OCI-LY1 (cell line): ENCODE results near the gene CBARP.
A peak's percentile ranks its signal among the peaks of the same experiment; 100 is the strongest.

Experiments
- H2AFZ ChIP-seq: fragments of 200-600 bp; sonication (generic), shearing (Covaris generic); 2 replicates; pipeline ENCODE4 v1.6.0; 2014; ENCODE audit warnings: antibody characterized with exemption, mild to moderate bottlenecking, low read length
- H3F3A ChIP-seq: fragments of 200-600 bp; sonication (generic), shearing (Covaris generic); 2 replicates; pipeline ENCODE4 v1.6.0; 2014; ENCODE audit warnings: mild to moderate bottlenecking, antibody characterized with exemption, low read length, moderate library complexity; ENCODE audit not compliant: insufficient read depth
- H3K27ac ChIP-seq: fragments of 200-600 bp; sonication (generic); 2 replicates; pipeline ENCODE4 v1.5.1; 2014; ENCODE audit warnings: low read length, mixed run types, mild to moderate bottlenecking, low read depth; ENCODE audit not compliant: poor library complexity, severe bottlenecking
- H3K27me3 ChIP-seq: fragments of 200-600 bp; sonication (generic); 2 replicates; pipeline ENCODE4 v1.6.0; 2014; ENCODE audit warnings: antibody characterized with exemption, mild to moderate bottlenecking, low read length, moderate library complexity; ENCODE audit not compliant: insufficient read depth
- H3K36me3 ChIP-seq: fragments of 200-600 bp; sonication (generic); 2 replicates; pipeline ENCODE4 v1.6.1; 2014; ENCODE audit warnings: mild to moderate bottlenecking, antibody characterized with exemption, low read length, moderate library complexity, mixed read lengths; ENCODE audit not compliant: insufficient read depth
- H3K4me1 ChIP-seq: fragments of 200-600 bp; sonication (generic); 2 replicates; pipeline ENCODE4 v1.5.1; 2014; ENCODE audit warnings: mild to moderate bottlenecking, low read length, moderate library complexity; ENCODE audit not compliant: insufficient read depth, severe bottlenecking
- H3K4me2 ChIP-seq: fragments of 200-600 bp; sonication (generic), shearing (Covaris generic); 2 replicates; pipeline ENCODE4 v1.6.1; 2014; ENCODE audit warnings: low read length
- H3K4me3 ChIP-seq: fragments of 200-600 bp; sonication (generic); 2 replicates; pipeline ENCODE4 v1.5.1; 2014; ENCODE audit warnings: low read length, low read depth, mild to moderate bottlenecking, mixed read lengths; ENCODE audit not compliant: poor library complexity, severe bottlenecking
- H3K79me2 ChIP-seq: fragments of 200-600 bp; shearing (Covaris generic); 2 replicates; pipeline ENCODE4 v1.6.1; 2016; ENCODE audit warnings: mixed run types, low read length, mixed read lengths; ENCODE audit not compliant: insufficient read depth
- H3K9ac ChIP-seq: fragments of 200-600 bp; sonication (generic), shearing (Covaris generic); 2 replicates; pipeline ENCODE4 v1.6.1; 2014; ENCODE audit warnings: mild to moderate bottlenecking, low read length, mixed read lengths
- H3K9me2 ChIP-seq: fragments of 200-600 bp; sonication (generic), shearing (Covaris generic); 2 replicates; pipeline ENCODE4 v1.6.1; 2014; ENCODE audit warnings: low read depth, mild to moderate bottlenecking, low read length, mixed read lengths
- H3K9me3 ChIP-seq: fragments of 200-600 bp; shearing (Covaris generic); 2 replicates; pipeline ENCODE4 v1.6.1; 2014; ENCODE audit warnings: low read length, mixed read lengths
- H4K20me1 ChIP-seq: fragments of 200-600 bp; sonication (generic), shearing (Covaris generic); 2 replicates; pipeline ENCODE4 v1.6.0; 2016; ENCODE audit warnings: mild to moderate bottlenecking, low read length; ENCODE audit not compliant: insufficient read depth
- CTCF ChIP-seq: fragments of 200-600 bp; sonication (generic), shearing (Covaris generic); IDR thresholded peaks from 2 replicates; pipeline ENCODE4 v1.5.1; 2017; ENCODE audit warnings: mild to moderate bottlenecking, antibody characterized with exemption, low read length, moderate library complexity, mixed read lengths
- EZH2 ChIP-seq: fragments of 200-600 bp; sonication (generic), shearing (Covaris generic); IDR thresholded peaks from 2 replicates; pipeline ENCODE4 v1.8.0; 2017; ENCODE audit warnings: borderline replicate concordance, mixed run types, mild to moderate bottlenecking, antibody characterized with exemption, low read length, moderate library complexity, mixed read lengths

Gene CBARP

GRCh38 chr19:1239420-1239795, 1.6 kb upstream of the CBARP start:
- no peaks in the 10 kb centered on the region for H4K20me1 ChIP-seq
- H3K36me3 ChIP-seq = peaks cover 5% of the 10 kb centered on the region; the same call in 1 of the 2 replicates
- no peak overlapping the region for H3K4me2 ChIP-seq
- peaks cover 6% of the 10 kb centered on the region; the same call in 1 of the 2 replicates for H3K27me3 ChIP-seq
- H3F3A ChIP-seq = peaks cover 5% of the 10 kb centered on the region; the same call in 1 of the 2 replicates
- peaks cover 42% of the 10 kb centered on the region for H3K4me1 ChIP-seq
- H3K4me3 ChIP-seq = peak overlapping the region; percentile 44
- H3K9me3 ChIP-seq = no peaks in the 10 kb centered on the region
- H3K9me2 ChIP-seq = no peaks in the 10 kb centered on the region
- no peak for TF ChIP-seq CTCF
- no peak for TF ChIP-seq EZH2
- H3K9ac ChIP-seq = no peak overlapping the region
- H3K27ac ChIP-seq = no peak overlapping the region
- H2AFZ ChIP-seq = no peak overlapping the region
- H3K79me2 ChIP-seq = no peaks in the 10 kb centered on the region

- no peak overlapping the region for H2AFZ ChIP-seq
These were observed 831 bp upstream of the CBARP start for GRCh38 chr19:1238369-1239303.

GRCh38 chr19:1237027-1237659, 662 bp downstream of the CBARP start:
- Histone ChIP-seq H3K4me1 (peaks cover 19% of the 10 kb centered on the region), H3K36me3 (no peaks in the 10 kb centered on the region), H3F3A (peaks cover 5% of the 10 kb centered on the region; the same call in 1 of the 2 replicates), H3K79me2 (no peaks in the 10 kb centered on the region), H3K27ac (no peak overlapping the region), H2AFZ (no peak overlapping the region), H3K4me3 (peak overlapping the region; percentile 47), H4K20me1 (no peaks in the 10 kb centered on the region), H3K9me2 (no peaks in the 10 kb centered on the region), H3K4me2 (peak overlapping the region; percentile 19), H3K9me3 (no peaks in the 10 kb centered on the region), H3K27me3 (peaks cover 6% of the 10 kb centered on the region; the same call in 1 of the 2 replicates), H3K9ac (no peak overlapping the region)
- no peak for TF ChIP-seq EZH2

More at GRCh38 chr19:1238369-1239303, 831 bp upstream of the CBARP start:
- Histone ChIP-seq H3K27me3 (peaks cover 6% of the 10 kb centered on the region; the same call in 1 of the 2 replicates), H3K27ac (no peak overlapping the region), H3K79me2 (no peaks in the 10 kb centered on the region), H3K4me1 (peaks cover 34% of the 10 kb centered on the region), H3K9ac (no peak overlapping the region), H3K36me3 (no peaks in the 10 kb centered on the region), H3K4me2 (peak overlapping the region; percentile 59), H3K4me3 (peak overlapping the region; percentile 52), H3K9me3 (no peaks in the 10 kb centered on the region), H3K9me2 (no peaks in the 10 kb centered on the region), H4K20me1 (no peaks in the 10 kb centered on the region), H3F3A (peaks cover 5% of the 10 kb centered on the region; the same call in 1 of the 2 replicates)
- no peak for TF ChIP-seq CTCF
